ENCODE data around the gene NKX2-3. TPM values are rescaled to one million over a fixed set of nuclear protein-coding genes. Genes with fewer than 3 reads are reported as not detected.

NKX2-3 gene
- not detected in 2 replicates for total RNA-seq (ENCODE audit: low replicate concordance)

GRCh38 chr10:99532687-99533495, at the start of gene NKX2-3:
NKX2-3 (plus strand) TSS chr10:99532942; CDS start chr10:99533132, 190 bp downstream.
- H3K4me3 Mint-ChIP-seq = peak within 1 kb of the TSS; percentile 54
- DNase-seq (ENCODE audit: low spot score) = peak; percentile 92
- H3K9me3 Mint-ChIP-seq = peaks cover 3% of the 10 kb centered on the region
- Histone ChIP-seq H3K4me2 (peak within 1 kb of the TSS; percentile 50), H3K27me3 (peaks cover 100% of the 10 kb centered on the region), H3K4me3 (peak within 1 kb of the TSS; percentile 24), H3F3A (ENCODE audit: low read depth) (peaks cover 44% of the 10 kb centered on the region), H3K4me1 (peaks cover 33% of the 10 kb centered on the region), H4K20me1 (ENCODE audit: low read depth) (peaks cover 97% of the 10 kb centered on the region), H3K9ac (no peak within 1 kb of the TSS), H3K27ac (no peak within 1 kb of the TSS), H2AFZ (replicated peaks) (no peak within 1 kb of the TSS), H3K36me3 (no peaks in the 10 kb centered on the region), H3K79me2 (ENCODE audit: low read depth) (no peaks in the 10 kb centered on the region), H3K9me3 (ENCODE audit: low read depth) (no peaks in the 10 kb centered on the region)
- TF ChIP-seq EZH2 (IDR thresholded peaks at IDR 0.05) (peak; percentile 81), CTCF (IDR thresholded peaks at IDR 0.05) (no peak), EZH2phosphoT487 (IDR thresholded peaks at IDR 0.05) (peak; percentile 92)
- H3K4me1 Mint-ChIP-seq = peaks cover 41% of the 10 kb centered on the region
- H3K27ac Mint-ChIP-seq = no peak within 1 kb of the TSS
- peaks cover 2% of the 10 kb centered on the region for H3K36me3 Mint-ChIP-seq
- H3K27me3 Mint-ChIP-seq (ENCODE audit: insufficient read depth, low read depth) = peaks cover 91% of the 10 kb centered on the region

GRCh38 chr10:99484626-99485581, 47.8 kb upstream of the NKX2-3 start:
- no peaks in the 10 kb centered on the region for H3K79me2 ChIP-seq (ENCODE audit: low read depth)
- no peaks in the 10 kb centered on the region for H3K36me3 Mint-ChIP-seq
- H3K4me1 ChIP-seq = no peaks in the 10 kb centered on the region
- peak; percentile 45 for TF ChIP-seq CTCF (IDR thresholded peaks at IDR 0.05)
- TF ChIP-seq EZH2phosphoT487 (IDR thresholded peaks at IDR 0.05) = no peak
- no peak for TF ChIP-seq EZH2 (IDR thresholded peaks at IDR 0.05)
- H3K9ac ChIP-seq = no peak overlapping the region
- no peak overlapping the region for H3K4me3 ChIP-seq
- H3K4me1 Mint-ChIP-seq = no peaks in the 10 kb centered on the region
- no peak overlapping the region for H2AFZ ChIP-seq (replicated peaks)
- H3K27me3 ChIP-seq = peaks cover 79% of the 10 kb centered on the region
- H3K36me3 ChIP-seq = no peaks in the 10 kb centered on the region
- H4K20me1 ChIP-seq (ENCODE audit: low read depth) = no peaks in the 10 kb centered on the region
- H3F3A ChIP-seq (ENCODE audit: low read depth) = no peaks in the 10 kb centered on the region
- H3K27me3 Mint-ChIP-seq (ENCODE audit: insufficient read depth, low read depth) = peaks cover 22% of the 10 kb centered on the region
- peak overlapping the region; percentile 32 for H3K27ac Mint-ChIP-seq
- no peak overlapping the region for H3K4me2 ChIP-seq
- H3K27ac ChIP-seq = no peak overlapping the region
- no peaks in the 10 kb centered on the region for H3K9me3 Mint-ChIP-seq
- DNase-seq (ENCODE audit: low spot score) = peak; percentile 9
- H3K9me3 ChIP-seq (ENCODE audit: low read depth) = no peaks in the 10 kb centered on the region
- no peak overlapping the region for H3K4me3 Mint-ChIP-seq

GRCh38 chr10:99487125-99487807, 45.5 kb upstream of the NKX2-3 start:
- Mint-ChIP-seq H3K36me3 (no peaks in the 10 kb centered on the region), H3K9me3 (no peaks in the 10 kb centered on the region), H3K4me3 (no peak overlapping the region), H3K4me1 (no peaks in the 10 kb centered on the region), H3K27ac (no peak overlapping the region), H3K27me3 (ENCODE audit: insufficient read depth, low read depth) (peaks cover 27% of the 10 kb centered on the region)
- TF ChIP-seq CTCF (IDR thresholded peaks at IDR 0.05) (no peak), EZH2phosphoT487 (IDR thresholded peaks at IDR 0.05) (no peak), EZH2 (IDR thresholded peaks at IDR 0.05) (no peak)
- H3K9me3 ChIP-seq (ENCODE audit: low read depth) = no peaks in the 10 kb centered on the region
- no peak overlapping the region for H3K9ac ChIP-seq
- no peaks in the 10 kb centered on the region for H3K36me3 ChIP-seq
- H3K4me1 ChIP-seq = no peaks in the 10 kb centered on the region
- no peaks in the 10 kb centered on the region for H3K79me2 ChIP-seq (ENCODE audit: low read depth)
- no peak overlapping the region for H2AFZ ChIP-seq (replicated peaks)
- no peak overlapping the region for H3K4me2 ChIP-seq
- no peak for DNase-seq (ENCODE audit: low spot score)
- no peak overlapping the region for H3K4me3 ChIP-seq
- no peak overlapping the region for H3K27ac ChIP-seq
- no peaks in the 10 kb centered on the region for H4K20me1 ChIP-seq (ENCODE audit: low read depth)
- peaks cover 100% of the 10 kb centered on the region for H3K27me3 ChIP-seq
- no peaks in the 10 kb centered on the region for H3F3A ChIP-seq (ENCODE audit: low read depth)
